Right lobe of liver (tissue), 4 donors: ENCODE results near the gene IFI16.

Source experiments
- CTCF ChIP-seq, 4 donors: fragments of 200-600 bp in 3 of 4; fragments of 450-650 bp in 1 of 4; IDR thresholded peaks; one replicate each; pipeline versions ENCODE4 v1.5.1 to v1.8.0; 2016 to 2022; ENCODE audit warnings: antibody characterized with exemption in 4 of 4, mild to moderate bottlenecking in 2 of 4
- POLR2A ChIP-seq: fragments of 450-650 bp; IDR thresholded peaks from one replicate; pipeline ENCODE4 v1.6.1; 2017; ENCODE audit warnings: antibody characterized with exemption, mild to moderate bottlenecking
- donor health status: DM: no; HTN: no; CAD: no.
- donor health status: DM: no; HTN: no; CAD: no.
- donor health status: DM: no; HTN: yes; CAD: no.

- TF ChIP-seq CTCF (IDR thresholded peaks at IDR 0.05) (no peak), POLR2A (no peak)
These were observed 4.0 kb upstream of the IFI16 start for GRCh38 chr1:159005676-159006075.
